NCI-H1436 (cell line): ENCODE measurements around the gene RNF138.
"Not testable (repeated sequence)": the region's sequence is repeated elsewhere in the genome, so short reads cannot be mapped to it uniquely, and the experiment has no call there.

Experiments
- DNase-seq: peaks from one replicate; lab custom pipeline; 2025; lab: John Stamatoyannopoulos, UW

RNF138 gene

DNA sequence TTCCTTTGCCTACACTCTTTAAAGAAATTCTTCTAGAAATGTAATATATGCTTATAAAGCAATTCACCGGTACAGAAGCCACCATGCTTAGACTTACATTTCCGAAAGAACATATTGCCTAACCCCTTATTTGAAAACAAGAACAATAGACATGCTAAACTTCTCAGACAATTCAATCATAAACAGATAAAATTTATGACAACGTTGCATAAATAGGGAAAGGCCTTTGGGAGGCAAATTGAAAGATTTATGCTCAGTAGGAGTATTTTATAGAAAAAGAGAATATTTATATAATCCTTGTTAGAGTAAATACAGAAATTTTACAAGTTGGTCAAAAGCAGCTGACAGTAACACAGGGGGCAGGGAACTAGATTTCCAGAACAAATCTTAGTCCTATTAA, 82.0 kb downstream of the RNF138 start:
- DNase-seq, result no peak

DNA sequence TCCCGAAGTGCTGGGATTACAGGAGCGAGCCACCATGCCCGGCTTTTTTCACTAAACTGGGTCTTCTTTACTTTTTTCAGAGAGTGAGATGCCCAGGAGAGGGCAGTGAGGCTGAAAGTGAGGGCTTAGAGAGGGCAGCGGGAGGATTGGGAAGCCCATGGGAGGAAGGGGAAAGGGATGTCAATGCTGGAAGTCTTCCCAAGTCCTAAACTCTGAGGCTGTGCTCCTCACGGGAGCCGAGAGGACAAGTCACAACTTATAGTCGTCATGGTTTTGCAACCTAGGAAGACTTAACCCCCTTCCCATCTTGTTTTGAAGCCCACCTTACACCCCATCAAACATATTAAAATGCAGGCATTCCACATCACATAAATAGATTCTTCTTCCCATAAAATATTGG, 83.0 kb downstream of the RNF138 start:
- DNase-seq, result no peak

DNA sequence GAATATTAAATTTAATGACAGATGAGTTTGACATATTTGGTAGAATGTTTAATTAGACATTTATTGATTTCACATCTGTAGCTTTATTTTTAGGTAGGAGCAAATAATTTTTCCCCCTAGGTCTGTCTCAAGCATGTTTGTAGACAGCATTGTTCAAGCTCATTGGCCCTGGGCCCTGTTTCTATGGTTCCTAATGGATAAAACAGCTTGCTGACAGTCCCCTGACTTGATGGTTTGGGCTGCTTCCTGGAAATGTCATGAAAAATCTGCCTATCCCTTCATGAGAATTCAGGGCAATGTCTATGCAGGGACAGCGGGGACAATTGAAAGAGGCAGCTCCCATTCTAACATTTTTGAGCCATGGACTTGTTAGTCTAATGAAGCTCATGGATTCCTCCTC, 83.6 kb downstream of the RNF138 start:
- no peak for DNase-seq

DNA sequence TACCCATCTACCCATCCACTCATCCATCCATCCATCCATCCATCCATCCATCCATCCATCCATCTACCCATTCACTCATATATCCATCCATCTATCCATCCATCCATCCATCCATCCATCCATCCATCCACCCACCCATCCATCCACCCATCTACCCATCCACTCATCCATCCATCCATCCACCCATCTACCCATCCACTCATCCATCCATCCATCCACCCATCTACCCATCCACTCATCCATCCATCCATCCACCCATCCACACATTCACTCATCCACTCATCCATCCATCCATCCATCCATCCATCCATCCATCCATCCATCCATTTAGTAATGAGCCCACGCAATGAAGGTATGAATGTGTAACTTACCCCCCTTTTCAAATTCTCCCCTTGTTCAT, 85.1 kb downstream of the RNF138 start:
- DNase-seq, result not testable (repeated sequence)

DNA sequence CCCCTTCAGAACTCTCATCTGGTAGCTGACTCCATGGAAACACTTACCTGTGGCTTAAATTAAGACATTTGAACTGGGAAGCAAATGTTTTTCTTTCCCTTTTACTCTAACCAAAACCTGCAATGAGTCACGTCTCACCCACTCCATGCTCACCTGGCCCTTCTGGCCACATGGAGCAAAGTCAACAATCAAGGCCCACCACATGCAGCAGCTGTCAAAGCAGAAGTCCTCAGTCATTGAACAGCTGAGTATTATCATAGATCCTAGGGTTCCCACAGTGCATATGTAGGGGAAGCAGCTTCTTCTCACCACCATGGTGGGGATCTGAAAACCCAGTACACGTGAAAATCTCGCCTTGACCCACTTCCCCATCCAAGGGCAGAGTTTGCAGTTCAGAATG, 85.9 kb downstream of the RNF138 start:
- DNase-seq, result no peak
